Activated gamma-delta T cell treated with anti-CD3 and anti-CD28 coated beads, Interleukin-2, amount 50 U/mL, for 16 hours (primary cell): ENCODE data around the gene ARHGAP15.

Experiments used
- DNase-seq: peaks from one replicate; pipeline ENCODE4 v3.0.0-alpha.2; 2020; ENCODE audit warnings: low read depth

ARHGAP15 gene

DNA sequence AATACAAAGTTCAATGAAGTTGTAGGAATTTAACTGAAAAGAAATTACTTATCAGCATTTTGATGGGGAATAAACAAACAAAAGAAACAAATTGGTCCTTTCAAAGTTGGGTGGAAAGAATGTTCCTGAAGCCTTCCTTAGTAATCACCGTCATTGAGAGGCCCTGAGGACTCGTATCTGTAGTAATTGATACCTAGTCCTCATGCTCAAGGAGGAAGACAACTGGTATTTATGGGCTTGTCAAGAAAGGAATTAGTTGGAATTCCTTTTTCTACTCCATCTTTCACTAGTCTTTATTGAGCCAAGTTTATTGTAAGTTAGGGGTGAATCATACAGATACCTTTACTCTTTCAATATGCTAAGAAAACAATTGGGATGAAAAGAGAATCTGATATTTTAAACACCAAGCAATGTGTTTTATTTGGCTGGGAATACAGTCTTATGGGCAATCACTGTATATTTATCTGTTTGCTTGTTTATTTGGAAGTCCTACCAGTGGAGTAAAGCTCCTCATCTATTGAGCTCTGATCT lies 324.8 kb downstream of the ARHGAP15 start:
- DNase-seq: no peak

DNA sequence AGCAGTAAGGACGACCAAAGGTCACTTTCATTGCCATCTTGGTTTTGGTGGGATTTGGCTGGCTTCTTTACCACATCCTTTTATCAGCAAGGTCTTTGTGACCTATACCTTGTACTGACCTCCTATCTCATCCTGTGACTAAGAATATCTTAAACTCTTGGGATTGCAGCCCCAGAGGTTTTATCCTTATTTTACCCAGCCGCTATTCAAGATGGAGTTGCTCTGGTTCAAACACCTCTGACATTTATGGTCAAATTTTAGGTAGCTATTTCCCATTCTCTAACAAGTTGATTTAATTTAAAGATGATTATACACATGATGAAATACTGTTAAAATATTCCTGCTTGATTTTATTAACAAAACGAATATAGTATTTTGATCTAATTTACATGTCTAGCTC lies 326.1 kb downstream of the ARHGAP15 start:
- DNase-seq: no peak

DNA sequence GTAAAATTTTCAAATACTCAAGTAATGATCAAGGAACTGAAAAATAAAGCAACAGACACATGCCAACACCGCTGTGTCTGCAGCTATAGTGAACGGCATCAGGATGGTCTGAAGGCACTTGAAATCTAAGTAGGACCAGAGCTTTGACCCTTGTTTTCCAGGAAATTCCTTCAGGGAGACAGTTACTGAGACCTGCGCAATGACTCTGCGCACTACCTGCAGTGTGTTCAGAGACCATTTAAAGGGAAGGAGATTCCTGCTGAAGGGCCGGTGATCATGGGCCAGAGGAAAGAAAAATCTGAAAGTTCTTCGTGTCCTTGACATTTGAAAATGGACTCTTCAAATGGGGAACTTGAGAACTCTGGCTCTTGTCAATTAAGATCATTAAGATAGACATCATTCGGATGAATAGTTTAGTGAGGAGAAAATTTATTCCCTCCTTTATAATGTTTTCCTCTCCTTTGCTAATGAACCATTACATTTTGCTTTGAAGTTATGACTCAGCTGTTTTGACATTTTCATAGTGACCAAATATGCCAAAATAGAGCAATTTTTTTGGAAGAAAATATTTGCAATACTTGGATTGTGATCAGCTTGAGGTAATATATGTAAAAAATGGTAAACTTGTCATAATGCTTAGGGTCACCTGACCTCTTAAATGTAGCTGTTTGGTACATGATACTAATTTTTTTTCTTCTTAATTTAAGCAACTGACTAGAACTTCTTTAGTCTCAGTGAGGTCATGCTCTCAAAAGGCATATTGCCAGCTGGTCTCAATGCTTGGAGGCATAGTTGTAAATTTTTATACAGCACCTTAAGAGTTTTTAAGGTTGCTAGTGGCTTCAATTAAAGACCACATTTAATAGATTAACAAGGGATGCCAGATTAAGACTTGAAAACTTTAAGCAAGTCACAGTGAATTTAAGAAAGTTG lies 329.3 kb downstream of the ARHGAP15 start:
- no peak for DNase-seq

DNA sequence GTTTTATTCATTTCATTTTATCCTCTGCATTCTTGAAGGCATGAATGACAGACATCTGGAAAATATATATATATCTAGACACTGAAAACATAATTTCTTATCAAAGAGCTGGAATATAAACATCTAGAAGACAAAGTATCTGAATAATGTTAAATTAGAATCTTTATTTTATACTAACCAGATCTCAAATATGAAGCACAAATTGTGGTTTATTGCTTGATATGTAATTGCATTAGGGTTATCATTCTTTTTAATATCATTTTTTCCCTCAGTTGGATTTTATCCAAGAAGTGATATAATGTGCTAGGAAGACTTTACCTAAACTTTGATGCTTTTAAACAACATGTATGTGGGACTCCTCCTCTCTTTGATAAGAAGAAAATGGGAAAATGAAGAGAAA lies 331.2 kb downstream of the ARHGAP15 start:
- no peak for DNase-seq

DNA sequence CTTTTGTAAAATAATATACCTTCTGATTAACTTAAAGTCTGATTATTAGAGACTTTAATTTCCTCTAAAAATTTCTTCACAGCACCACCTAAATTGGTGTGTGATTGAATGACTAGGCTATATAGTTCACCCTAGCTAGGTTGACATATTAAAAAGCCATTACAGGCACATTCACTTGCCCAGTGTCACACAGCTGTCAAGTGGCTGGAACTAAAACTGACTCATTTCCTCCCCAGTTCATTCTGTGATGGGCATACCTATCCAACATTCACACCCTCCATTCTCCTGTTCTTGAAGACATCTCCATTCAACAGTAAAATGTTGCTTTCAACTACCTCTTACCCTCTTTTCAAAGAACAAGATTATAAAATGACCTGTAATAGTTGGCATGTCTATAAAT lies 334.5 kb downstream of the ARHGAP15 start:
- no peak for DNase-seq

DNA sequence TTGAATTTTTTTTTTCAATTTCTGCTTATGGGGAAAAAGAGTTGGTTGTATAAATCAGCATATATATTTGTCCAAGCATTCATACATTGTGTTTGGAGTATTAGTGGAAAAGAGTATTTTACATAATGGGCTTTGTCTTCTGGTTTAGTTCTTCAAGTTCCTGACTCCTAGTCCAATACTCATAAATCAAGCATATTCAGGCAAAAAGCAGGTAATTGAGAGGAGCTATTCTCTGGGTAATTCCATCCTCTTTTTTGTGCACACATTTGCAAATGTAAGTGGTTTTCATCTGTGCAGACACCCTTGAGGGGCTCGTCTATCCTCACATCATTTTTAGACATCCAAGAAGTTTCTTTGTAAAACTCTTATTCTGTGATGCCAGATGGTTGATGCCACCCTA lies 337.2 kb downstream of the ARHGAP15 start:
- DNase-seq: no peak

DNA sequence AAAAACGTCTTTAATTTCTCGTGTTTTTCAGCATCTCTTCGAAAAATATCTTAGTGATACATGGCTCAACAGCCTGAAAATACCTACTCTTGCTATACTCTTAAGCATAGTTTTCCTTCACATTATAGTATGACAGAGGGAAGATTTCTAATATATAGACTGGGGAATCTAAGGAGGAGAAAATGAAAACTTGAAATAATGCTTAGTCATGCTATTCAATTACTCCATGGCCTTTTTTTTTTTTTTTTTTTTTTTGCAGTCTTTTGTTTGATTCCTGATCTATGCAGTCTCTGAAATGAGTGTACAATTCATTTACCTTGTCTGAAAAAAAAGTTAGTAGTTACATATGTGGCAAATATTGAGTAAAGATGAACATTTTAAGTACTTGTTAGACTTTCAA lies 337.8 kb downstream of the ARHGAP15 start:
- no peak for DNase-seq

DNA sequence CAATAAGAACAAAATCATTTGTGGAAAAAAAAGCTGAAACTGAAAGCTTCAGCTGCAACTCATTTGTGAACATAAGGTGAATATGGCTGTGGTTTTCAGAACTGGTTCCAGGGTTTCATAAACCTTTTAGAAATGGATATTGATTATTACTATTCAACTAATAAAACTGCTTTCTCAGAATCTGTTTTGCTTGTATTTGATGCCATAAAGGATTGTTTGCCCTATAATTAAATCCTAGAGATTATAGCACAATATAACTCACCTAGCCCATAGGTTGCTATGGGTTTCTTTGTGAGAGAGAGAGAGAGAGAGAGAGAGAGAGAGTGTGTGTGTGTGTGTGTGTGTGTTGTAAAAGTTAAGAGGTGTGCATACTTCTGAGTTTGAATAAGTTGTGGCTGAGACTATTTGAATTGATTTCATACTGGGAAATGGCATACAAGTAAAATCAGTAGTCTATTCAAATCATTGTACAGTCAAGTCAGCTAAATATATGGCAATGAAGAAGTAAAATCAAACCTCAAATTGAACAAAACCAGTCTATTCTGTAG lies 339.2 kb downstream of the ARHGAP15 start:
- DNase-seq: no peak

DNA sequence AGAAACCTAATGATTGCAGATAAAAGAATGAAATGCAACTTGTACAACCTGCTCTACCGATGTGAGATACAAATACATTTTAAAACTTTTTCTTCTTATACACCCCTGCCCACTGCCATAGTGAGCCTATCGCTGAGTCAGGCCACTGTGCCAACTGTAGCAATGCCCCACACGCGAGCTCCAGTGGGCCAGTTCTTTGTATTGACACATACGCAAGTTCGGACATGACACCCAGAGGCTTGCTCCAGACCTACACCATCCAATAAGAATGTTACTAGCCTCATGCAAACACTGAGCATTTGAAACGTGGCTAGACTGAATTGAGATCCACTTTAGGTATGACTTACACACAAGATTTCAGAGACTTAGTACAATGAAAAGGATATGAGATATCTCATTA lies 340.1 kb downstream of the ARHGAP15 start:
- DNase-seq: no peak

DNA sequence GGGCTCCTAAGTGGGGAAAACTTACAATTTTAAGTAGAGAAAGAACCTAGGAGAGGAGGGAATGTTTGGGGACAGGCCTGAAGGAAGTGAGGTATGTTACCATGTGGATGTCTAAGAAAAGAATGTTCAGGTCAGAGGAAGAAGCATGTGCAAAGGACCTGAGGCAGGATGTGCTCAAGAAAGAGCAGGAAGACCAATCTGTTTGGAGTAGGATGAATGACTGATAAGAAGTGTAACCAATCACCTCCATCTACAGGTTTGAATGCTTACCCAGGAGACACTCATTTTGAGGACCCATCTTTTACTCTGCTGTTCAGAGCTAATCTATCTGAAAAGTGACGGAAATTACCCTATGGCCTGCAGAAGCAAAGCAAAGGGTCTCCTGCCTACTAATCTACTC lies 342.3 kb downstream of the ARHGAP15 start:
- DNase-seq: no peak

DNA sequence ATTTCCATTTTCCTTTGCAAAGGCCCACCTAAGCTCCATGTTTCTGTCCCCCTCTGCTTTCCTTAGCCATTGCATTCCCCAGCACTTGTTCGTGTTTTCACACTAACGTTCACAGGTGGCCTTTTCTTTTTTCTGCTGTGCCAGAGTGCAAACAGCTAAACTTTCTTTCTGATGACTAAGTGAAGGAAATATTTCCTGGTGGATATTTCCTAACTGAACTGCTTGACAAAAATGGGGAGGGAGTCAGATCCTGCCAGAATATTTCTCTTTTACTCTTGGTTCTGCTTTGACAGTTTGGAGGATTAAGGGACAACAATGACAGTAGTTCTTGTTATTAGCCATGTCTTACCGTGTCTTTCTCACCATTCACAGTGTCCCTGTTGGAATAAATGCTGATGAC lies 344.0 kb downstream of the ARHGAP15 start:
- DNase-seq: no peak

DNA sequence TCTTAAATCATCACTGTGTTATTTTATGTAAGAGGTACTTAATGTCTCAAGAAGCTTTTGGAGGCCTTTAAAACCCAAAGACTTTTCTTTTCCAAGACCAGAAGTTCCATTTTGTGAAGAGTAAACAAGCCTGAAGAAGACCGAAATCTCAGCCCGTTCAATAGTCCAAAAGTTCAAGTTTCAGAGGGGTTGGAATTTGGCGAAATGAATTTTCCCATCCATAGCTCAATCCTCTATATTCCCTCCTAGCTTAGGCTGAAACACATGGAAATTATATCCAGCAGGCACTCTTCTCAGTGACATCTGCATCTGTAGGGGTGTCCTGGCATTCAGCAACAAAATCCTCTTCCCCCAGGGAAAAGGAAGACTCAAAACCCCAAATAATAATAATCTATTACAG lies 344.6 kb downstream of the ARHGAP15 start:
- DNase-seq: no peak

DNA sequence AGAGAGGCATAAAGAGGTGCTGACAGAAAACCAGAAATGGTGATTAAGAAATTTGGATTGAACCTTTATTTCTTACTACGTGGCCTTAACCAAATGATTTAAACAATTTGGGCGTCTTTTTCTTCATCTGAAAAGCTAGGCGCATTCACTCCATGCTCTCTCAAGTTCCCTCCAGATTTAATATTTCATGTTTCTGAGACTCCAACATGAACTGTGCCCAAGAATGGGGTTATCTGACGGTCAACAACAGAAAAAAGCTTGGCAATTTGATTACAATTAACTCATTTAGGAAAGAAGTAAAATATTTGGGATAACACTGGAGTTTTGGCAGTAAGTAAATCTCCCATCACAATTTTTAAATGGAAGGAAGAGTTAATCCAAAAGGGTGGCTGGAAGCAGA lies 345.4 kb downstream of the ARHGAP15 start:
- no peak for DNase-seq

DNA sequence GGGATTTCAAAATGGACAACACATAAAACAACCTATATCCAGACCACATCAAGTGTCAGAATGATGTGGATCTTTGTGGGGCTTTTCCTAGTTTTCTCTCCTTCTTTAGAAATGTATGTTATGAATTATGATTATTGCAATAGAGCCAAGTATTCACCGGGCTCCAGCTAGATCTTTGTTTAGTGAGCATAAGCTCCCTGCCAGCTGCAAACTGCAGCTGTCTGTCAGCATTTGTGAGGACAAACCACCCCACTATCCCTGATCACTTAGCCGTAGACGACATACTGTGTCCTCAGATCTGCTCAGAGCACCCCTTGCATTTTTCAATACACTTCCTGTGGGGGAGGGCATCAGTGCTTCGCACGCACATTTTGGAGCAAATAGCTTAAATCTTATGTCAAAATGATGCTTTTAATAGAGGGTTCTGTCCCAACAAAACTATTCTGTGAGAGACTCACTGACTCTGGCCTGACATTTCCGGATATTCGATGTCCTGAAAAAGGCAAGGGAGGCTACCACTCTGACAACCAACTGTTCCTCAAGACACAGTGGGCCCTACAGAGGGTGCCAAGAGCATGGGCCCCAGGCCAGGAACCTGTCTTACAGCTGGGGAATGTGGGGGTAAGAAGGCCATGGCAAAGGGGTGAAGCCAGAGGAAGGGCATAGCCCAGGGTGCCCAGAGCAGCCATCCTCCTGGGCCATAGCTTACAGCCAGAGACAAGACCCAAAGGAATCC lies 346.0 kb downstream of the ARHGAP15 start:
- no peak for DNase-seq

DNA sequence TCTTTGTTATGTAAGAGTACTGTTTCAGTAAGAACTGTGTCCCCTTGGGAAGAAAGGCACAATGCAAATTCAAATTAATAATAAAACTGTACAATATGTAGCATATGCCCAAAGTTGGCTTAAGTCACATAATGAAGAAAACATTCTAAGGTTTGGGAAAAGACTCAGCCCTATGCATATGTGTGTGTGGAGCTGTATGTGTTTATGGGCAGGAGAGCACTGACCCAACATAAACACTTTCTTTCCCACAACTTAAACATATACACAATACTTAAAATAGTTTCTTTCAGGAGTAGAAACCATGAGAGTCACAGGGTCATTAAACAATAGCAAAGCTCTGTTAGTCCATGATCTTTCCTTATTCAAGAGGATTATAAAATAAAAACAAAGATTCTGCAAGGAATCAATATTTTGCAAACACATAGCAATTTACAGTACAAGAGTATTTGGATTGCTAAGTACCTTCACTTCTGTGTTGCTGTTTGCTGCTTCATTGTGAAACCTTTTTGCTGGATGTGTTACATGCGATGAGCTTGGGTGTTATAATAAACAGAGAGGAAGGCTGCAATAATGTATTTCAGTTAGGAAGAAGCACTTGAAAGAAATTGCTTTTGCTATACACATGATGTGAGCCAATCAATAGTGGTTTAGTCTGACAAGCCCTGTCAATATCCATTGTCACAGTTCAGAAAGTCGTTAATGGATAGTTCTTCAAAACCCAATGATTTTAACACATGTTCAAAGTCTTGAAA lies 347.3 kb downstream of the ARHGAP15 start:
- no peak for DNase-seq

DNA sequence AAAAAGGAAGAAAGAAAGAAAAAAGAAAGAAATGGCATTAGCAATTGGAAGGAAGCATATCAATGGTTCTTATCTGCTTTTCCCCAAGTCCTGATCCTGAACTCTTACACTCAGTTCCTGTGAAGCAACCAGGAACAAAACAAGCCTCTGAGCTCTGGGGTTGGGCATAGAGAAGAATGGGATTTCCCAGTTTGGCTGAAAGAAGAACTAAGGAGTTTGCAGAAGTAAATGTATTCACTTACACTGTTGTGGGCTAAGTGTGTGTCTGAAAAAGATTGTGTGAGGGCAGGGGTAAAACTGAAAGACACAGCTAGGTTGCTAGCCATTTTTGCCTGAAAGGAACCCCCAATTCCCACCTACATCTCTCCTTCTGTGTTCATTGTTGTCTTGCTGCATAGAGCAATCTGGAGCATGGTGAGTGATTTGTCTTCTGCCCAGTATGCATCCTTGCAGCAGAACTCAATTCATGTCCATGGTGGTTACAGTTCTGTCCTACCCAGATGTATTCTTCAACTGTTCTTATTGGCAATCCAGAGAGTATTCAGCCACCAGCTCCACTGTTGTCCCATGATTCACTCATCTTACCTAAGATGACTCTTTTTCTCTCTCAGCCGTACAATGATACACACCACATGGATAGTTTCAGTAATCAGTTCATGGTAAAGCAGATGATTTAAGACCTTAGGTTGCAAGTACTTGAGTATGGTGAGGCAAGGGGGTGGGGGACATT lies 348.7 kb downstream of the ARHGAP15 start:
- DNase-seq: no peak

DNA sequence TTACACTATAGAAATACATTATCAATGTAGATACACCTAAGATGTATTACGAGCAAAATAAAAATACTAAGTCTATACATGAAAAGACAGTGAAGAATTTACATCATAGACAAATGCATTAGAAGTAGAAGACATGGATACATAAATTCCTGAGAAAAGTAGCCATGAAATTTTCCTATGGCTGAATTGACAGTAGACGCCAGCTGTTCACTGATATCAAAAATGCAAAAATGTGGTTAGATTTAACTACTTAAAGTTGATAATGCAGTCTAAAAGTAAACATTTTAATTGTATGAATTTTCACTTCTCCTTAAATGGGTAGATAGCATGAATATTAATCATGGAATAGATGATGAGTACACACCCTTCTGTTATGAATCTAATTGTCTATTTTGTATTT lies 350.9 kb downstream of the ARHGAP15 start:
- DNase-seq: no peak

DNA sequence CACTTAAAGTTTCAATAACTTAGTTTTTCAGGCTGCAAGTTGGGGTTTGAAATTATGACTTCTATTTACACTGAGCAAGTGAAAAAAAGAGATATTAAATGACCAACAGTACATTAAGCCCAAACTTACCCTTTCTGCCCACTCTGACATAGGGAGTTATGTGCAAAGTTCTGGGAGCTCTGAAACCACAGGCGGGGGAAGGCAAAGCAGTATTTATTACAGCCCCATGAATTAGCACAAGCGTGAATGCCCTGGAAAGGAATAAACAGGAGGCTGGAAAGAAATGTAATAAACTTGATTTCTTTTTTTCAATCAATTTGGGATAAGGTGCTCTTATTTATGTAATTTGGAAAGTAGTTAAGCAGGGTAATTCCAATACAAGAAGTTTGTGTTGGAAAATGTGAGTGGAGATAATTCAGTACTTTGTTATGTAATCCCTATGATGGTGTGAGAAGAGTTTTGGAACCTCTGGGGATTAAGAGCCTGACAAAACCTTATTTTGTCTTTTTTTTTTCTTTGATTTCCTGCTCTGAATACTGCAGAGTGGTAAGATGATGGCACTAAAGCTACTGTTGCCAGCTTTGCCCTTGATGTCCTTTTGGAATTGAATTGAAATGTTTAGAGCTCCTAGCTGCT lies 351.5 kb downstream of the ARHGAP15 start:
- DNase-seq: no peak

DNA sequence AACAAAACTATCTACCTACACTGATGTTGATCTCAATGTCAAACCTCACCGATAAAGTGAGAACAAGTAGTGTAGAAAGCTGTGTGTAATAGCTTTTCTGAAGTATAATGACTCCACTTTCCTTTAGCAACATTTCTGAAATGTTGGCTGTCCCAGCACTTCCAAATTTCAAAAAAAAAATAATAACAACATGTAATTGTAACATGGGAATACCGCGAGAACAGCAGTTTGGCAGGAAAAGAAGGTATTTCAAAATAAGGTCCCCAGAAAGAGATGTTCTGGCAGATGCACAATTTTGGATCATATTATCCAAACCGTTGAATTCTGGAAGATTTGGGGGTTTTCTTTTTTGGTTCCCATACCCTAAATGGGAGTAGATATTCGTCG lies 352.0 kb downstream of the ARHGAP15 start:
- no peak for DNase-seq

DNA sequence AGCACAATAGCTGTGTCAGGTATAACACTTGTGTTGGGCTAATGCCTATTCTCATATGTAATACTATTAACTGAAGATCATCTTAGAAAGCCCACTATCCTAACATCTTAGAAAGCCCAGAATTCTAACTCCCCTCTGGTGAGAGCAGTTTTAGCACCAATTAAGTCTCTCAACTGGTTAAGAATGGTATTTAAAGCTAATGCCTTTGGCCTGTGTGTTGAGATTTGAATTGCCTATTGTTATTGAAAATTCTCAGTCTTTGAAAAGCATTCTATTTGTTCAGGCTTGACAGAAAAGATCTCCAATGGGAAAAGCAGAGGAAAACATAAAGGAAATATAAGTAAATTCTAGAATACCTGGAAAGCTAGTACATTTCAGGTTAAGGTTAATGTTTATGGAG lies 352.5 kb downstream of the ARHGAP15 start:
- no peak for DNase-seq

DNA sequence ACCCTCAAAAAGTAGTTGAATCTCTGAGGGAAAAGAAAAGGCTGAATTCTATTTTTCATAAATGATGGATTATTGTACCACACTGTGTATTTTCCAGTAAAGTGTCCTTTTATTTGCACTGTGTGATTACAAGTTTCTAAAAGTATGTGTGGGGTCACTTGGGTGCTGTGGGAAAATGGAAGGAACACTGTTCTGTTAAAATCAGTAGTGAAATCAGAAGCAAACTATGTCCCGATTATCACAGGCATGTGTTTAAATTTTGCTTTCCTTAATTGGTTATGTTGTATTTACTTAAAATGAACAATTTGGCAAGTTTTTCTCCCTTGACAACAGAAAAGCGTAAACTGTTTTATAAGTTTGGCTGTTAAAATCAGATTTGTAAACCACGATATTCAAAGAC lies 353.1 kb downstream of the ARHGAP15 start:
- no peak for DNase-seq
